HFFc6 (cell line): ENCODE results near the gene PCSK6. TPM values are rescaled to one million over a fixed set of nuclear protein-coding genes. Genes with fewer than 3 reads are reported as not detected.
A peak's percentile ranks its signal among the peaks of the same experiment; 100 is the strongest.

Source experiments
- DNase-seq: peaks from one replicate; pipeline ENCODE4 v3.0.0-alpha.2; 2018
- H3K27ac Mint-ChIP-seq: 2 replicates; pipeline ENCODE4 v1.8.0; 2020; ENCODE audit warnings: mild to moderate bottlenecking, mixed read lengths
- H3K27me3 Mint-ChIP-seq: 2 replicates; pipeline ENCODE4 v1.8.0; 2021; ENCODE audit warnings: mild to moderate bottlenecking, moderate library complexity, mixed read lengths; ENCODE audit not compliant: insufficient read depth
- H3K36me3 Mint-ChIP-seq: 2 replicates; pipeline ENCODE4 v1.8.0; 2021; ENCODE audit warnings: low read depth, mixed read lengths
- H3K4me1 Mint-ChIP-seq: 2 replicates; pipeline ENCODE4 v1.8.0; 2020; ENCODE audit warnings: low read depth, mixed read lengths
- H3K4me3 Mint-ChIP-seq: 2 replicates; pipeline ENCODE4 v1.8.0; 2020; ENCODE audit warnings: mild to moderate bottlenecking, moderate library complexity, mixed read lengths
- H3K9me3 Mint-ChIP-seq: 2 replicates; pipeline ENCODE4 v1.8.0; 2020; ENCODE audit warnings: mild to moderate bottlenecking, mixed read lengths
- total RNA-seq, 6 experiments: library from RNA; stranded (reverse); fragmentation: NEBNext Ultra II Directional; extraction: Animal tissue kit (Norgen Biotek cat#: 25700); gene quantifications; 2 replicates in 1 of 6; 3 replicates in 5 of 6; pipeline ENCODE4 v1.2.3, GENCODE V29; 2021
- TF ChIP-seq, protein P1 (sequence below): fragments of 200-600 bp; sonication (generic); IDR thresholded peaks from 2 replicates; pipeline ENCODE4 v1.5.0; 2021; ENCODE audit warnings: antibody characterized with exemption, mild to moderate bottlenecking

PCSK6 gene
- total RNA-seq, 6 experiments from 2014 or later, result not detected

DNA sequence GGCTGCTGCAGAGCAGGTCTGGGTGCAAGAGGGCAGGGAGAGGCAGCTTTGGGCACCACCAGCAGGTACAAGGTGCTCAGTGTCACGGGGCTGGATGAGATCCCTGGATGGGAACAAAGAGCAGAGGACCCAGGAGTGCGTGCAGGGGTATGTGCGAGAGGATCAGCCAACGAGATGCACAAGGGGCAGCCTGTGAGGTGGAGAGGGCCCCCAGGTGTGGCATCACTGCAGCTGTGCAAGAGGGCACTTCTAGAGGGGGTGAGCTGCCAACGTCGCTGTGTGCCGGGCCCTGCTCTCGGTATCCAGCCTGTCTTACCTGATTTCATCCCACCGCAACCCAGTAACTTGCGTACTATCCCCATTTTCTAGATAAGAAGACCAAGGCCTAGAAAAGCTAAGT lies 127.1 kb downstream of the PCSK6 start:
- Mint-ChIP-seq H3K36me3 (no peaks in the 10 kb centered on the region), H3K9me3 (peaks cover 5% of the 10 kb centered on the region; the same call in 1 of the 2 replicates)

DNA sequence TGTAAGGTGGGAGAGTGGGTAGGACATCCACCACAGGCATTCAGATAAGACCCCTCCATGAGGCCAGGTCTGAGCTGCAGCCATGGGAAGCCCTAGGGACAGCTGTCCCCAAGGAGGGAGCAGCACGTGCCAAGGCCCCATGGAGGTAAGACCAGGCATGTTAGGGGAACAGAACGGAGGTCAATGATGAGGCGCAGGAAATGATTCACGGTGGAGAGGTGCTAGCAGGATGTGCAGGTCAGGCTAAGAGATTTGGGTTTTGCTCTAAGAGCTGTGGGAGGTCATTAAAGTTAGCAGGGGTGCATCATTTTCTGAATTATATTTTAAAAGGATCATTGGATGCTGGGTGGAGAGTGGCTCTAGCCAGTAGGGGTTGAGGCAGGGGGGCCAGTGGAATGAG lies 128.1 kb downstream of the PCSK6 start:
- no peak for DNase-seq
- H3K27ac Mint-ChIP-seq, result no peak overlapping the region
- no peak overlapping the region for H3K4me3 Mint-ChIP-seq
- peaks cover 18% of the 10 kb centered on the region for H3K27me3 Mint-ChIP-seq
- no peaks in the 10 kb centered on the region for H3K36me3 Mint-ChIP-seq
- TF ChIP-seq, protein P1, sequence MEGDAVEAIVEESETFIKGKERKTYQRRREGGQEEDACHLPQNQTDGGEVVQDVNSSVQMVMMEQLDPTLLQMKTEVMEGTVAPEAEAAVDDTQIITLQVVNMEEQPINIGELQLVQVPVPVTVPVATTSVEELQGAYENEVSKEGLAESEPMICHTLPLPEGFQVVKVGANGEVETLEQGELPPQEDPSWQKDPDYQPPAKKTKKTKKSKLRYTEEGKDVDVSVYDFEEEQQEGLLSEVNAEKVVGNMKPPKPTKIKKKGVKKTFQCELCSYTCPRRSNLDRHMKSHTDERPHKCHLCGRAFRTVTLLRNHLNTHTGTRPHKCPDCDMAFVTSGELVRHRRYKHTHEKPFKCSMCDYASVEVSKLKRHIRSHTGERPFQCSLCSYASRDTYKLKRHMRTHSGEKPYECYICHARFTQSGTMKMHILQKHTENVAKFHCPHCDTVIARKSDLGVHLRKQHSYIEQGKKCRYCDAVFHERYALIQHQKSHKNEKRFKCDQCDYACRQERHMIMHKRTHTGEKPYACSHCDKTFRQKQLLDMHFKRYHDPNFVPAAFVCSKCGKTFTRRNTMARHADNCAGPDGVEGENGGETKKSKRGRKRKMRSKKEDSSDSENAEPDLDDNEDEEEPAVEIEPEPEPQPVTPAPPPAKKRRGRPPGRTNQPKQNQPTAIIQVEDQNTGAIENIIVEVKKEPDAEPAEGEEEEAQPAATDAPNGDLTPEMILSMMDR, result no peak
- peaks cover 5% of the 10 kb centered on the region; the same call in 1 of the 2 replicates for H3K9me3 Mint-ChIP-seq
- H3K4me1 Mint-ChIP-seq, result peaks cover 14% of the 10 kb centered on the region

More for the DNA sequence above, 127.1 kb downstream of the PCSK6 start:
- peaks cover 14% of the 10 kb centered on the region for H3K4me1 Mint-ChIP-seq
- TF ChIP-seq, protein P1, result no peak
- peaks cover 23% of the 10 kb centered on the region for H3K27me3 Mint-ChIP-seq
- no peak overlapping the region for H3K27ac Mint-ChIP-seq
- H3K4me3 Mint-ChIP-seq, result no peak overlapping the region
- DNase-seq, result no peak

DNA sequence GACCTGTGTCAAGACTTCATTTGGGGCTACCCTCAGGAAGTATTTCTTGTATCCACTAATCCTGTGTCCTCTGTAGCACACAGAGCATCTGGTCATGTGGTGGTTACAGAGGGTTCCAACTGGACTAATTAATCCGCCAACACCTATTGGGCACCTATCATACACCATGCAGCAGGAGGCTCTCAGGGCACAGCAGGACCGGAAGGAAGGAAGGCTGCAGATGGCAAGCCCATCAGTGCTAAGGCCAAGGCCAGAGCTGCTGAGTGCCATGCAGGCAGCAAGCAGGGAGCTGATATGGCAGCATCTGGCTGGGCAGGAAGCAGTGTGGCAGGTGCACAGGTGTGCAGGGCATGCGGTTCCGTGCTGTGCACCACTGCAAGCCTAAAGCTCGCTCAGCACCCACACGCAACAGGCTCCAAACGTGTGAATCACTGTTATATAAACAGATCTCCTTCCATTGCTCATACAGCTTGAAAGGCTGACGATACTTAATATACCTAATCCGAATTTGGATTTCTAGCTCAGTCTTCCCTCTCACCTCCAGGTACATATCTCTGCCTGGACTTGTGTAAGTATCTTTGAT lies 130.1 kb downstream of the PCSK6 start:
- DNase-seq, result no peak
- Mint-ChIP-seq H3K4me3 (no peak overlapping the region), H3K4me1 (peaks cover 14% of the 10 kb centered on the region), H3K9me3 (peaks cover 3% of the 10 kb centered on the region; the same call in 1 of the 2 replicates), H3K36me3 (no peaks in the 10 kb centered on the region), H3K27me3 (peaks cover 22% of the 10 kb centered on the region), H3K27ac (no peak overlapping the region)
- TF ChIP-seq, protein P1, result no peak

DNA sequence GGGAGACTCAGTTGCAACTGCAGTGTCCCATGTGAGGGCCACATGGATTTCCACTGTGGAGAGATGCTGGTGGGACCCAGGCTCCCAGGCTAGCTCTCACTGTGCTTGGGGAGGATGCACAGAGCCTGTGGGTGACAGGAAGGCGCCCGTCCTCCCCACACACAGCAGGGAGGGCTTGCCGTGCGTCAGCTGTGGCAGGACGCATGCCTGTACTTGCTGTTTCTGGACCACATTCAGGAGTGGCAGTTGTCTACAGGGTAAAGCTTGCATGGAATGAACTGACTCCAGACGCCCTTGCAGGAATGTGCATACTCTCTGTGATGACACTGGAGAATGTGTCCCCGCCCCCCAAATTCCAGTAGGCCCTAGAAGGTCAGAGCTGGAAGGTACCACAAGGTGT lies 130.6 kb downstream of the PCSK6 start:
- H3K9me3 Mint-ChIP-seq, result no peaks in the 10 kb centered on the region
- TF ChIP-seq, protein P1, result no peak
- H3K4me3 Mint-ChIP-seq, result no peak overlapping the region
- H3K27me3 Mint-ChIP-seq, result peaks cover 23% of the 10 kb centered on the region
- no peak overlapping the region for H3K27ac Mint-ChIP-seq
- peaks cover 14% of the 10 kb centered on the region for H3K4me1 Mint-ChIP-seq
- DNase-seq, result peak; percentile 2
- H3K36me3 Mint-ChIP-seq, result no peaks in the 10 kb centered on the region

DNA sequence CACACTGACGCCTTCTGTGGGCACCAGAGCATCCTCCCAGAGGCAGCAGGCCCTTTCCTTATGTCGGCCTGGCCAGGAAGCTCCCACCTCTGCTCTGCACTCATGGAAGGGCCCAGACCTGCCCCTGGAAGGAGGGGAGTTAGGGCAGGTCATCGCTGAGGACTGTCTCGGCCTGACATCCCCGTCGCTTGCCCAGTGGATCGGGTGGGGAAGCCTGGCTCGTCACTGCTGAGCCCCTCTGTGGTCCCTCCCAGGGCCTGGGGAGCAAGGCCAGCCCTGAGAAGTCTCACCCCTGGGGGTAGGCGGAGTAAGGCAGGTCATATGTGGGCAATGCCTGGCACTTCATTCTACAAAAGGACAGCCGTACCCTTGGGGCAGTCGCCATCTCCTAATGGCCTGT lies 131.6 kb downstream of the PCSK6 start:
- peaks cover 14% of the 10 kb centered on the region for H3K4me1 Mint-ChIP-seq
- H3K36me3 Mint-ChIP-seq, result no peaks in the 10 kb centered on the region

More for the DNA sequence above, 131.6 kb downstream of the PCSK6 start:
- DNase-seq, result no peak
- TF ChIP-seq, protein P1, result no peak
- peaks cover 30% of the 10 kb centered on the region for H3K27me3 Mint-ChIP-seq
- H3K4me3 Mint-ChIP-seq, result no peak overlapping the region
- no peak overlapping the region for H3K27ac Mint-ChIP-seq
- H3K9me3 Mint-ChIP-seq, result no peaks in the 10 kb centered on the region
